Measurements from ENCODE around the gene DPP6.
"Not testable (repeated sequence)": the region's sequence is repeated elsewhere in the genome, so short reads cannot be mapped to it uniquely, and the experiment has no call there.

The DPP6 gene

DNA sequence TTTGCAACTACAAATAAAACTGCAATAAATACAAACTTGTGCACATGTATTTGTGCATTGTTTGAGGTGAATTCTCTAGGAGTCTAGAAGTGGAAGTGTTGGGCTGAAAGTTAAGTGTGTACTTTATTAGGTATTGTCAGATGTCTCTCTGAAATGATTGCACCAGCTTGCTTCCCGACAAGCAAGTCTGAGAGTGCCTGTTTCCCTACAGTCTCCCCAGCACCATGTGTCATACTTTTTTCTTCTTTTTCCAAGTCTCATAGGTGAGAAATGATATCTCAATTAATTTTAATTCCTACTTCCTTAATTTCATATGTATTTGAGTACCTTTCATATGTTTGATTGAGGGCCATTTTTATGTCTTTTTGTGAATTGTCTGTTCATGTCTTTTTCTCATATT, 614.6 kb downstream of the DPP6 start:
- TF ChIP-seq CTCF (IDR thresholded peaks at IDR 0.05; ENCODE audit: control extremely low read depth, extremely low read depth, low read depth, missing control alignments) = no peak

DNA sequence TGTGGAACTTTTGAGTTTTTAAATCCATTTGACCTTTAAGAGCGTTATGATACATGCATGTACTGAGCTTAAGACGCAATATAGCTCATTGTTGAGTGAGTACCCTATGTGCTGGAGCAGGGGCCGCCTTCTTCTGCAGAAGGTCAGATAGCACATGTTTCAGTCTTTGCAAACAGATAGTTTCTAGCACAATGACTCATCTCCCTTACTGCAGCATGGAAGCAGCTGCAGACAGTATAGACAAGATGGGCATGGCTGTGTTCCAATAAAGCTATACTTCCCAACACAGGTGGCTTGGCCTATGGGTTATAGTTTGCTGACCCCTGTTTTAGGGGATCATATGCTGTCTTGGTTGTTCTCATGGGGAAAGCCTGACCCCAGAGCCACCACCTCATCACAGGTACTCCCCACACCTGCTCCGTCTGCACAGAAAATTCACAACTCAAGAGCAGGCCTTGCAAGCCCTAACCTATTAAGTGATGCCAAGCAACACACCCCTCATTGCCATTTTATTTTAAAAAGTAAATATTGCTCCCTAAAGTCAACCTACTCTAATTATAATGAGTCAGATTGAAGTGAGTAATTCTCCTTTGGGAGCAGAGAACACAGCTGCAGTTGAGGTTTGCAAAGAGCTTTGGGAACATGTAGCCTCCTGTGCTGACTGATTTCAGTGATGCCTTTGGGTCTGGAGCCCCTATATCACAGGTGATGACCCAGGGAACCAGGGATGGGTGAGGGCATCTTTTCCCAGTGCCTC, 620.6 kb downstream of the DPP6 start:
- TF ChIP-seq CTCF (IDR thresholded peaks at IDR 0.05; ENCODE audit: control extremely low read depth, extremely low read depth, low read depth, missing control alignments) = no peak
- ChIA-PET POLR2A (no interaction called here), CTCF (no interaction called here)
- DNase-seq (ENCODE audit: extremely low spot score) = no peak

More for the DNA sequence above, 614.6 kb downstream of the DPP6 start:
- no peak for DNase-seq (ENCODE audit: extremely low spot score)
- CTCF ChIA-PET = no interaction called here
- POLR2A ChIA-PET = no interaction called here

DNA sequence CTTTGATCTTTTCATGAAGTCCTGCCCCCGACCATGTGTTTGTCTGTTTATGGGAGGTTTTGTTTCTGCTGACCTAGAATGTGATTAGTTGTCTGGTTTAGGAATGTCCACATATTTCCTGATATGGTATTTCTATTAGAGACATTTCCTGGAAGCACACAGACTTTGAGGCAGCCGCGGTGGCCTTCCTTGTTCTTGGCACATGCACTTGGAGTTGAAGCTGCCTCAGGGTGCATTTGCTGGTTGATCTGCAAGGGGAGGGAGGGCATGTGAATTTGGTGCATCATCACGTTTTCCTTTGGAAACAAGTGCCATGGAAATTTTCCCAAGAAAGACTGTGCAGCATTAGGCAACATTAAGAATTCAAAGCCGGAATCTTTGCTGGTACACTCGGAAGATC, 622.0 kb downstream of the DPP6 start:
- CTCF ChIA-PET = no interaction called here
- TF ChIP-seq CTCF (IDR thresholded peaks at IDR 0.05; ENCODE audit: control extremely low read depth, extremely low read depth, low read depth, missing control alignments) = no peak
- DNase-seq (ENCODE audit: extremely low spot score) = no peak
- POLR2A ChIA-PET = no interaction called here

- TF ChIP-seq CTCF (IDR thresholded peaks at IDR 0.05; ENCODE audit: control extremely low read depth, extremely low read depth, low read depth, missing control alignments) = no peak
- CTCF ChIA-PET = no interaction called here
- POLR2A ChIA-PET = no interaction called here
- no peak for DNase-seq (ENCODE audit: extremely low spot score)
Observed at GRCh38 chr7:154675560-154675959, 623.4 kb downstream of the DPP6 start.

DNA sequence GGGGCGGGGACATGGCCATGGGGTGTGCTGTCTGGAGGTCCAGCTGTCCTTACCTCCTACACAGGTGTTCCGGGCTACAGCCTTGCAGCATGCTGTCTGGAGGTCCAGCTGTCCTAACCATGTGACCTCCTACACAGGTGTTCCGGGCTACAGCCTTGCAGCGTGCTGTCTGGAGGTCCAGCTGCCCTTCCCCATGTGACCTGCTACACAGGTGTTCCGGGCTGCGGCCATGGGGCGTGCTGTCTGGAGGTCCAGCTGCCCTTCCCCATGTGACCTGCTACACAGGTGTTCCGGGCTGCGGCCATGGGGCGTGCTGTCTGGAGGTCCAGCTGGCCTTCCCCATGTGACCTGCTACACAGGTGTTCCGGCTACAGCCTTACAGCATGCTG, 623.8 kb downstream of the DPP6 start:
- DNase-seq (ENCODE audit: extremely low spot score); POLR2A ChIA-PET; CTCF ChIA-PET: not testable (repeated sequence)

DNA sequence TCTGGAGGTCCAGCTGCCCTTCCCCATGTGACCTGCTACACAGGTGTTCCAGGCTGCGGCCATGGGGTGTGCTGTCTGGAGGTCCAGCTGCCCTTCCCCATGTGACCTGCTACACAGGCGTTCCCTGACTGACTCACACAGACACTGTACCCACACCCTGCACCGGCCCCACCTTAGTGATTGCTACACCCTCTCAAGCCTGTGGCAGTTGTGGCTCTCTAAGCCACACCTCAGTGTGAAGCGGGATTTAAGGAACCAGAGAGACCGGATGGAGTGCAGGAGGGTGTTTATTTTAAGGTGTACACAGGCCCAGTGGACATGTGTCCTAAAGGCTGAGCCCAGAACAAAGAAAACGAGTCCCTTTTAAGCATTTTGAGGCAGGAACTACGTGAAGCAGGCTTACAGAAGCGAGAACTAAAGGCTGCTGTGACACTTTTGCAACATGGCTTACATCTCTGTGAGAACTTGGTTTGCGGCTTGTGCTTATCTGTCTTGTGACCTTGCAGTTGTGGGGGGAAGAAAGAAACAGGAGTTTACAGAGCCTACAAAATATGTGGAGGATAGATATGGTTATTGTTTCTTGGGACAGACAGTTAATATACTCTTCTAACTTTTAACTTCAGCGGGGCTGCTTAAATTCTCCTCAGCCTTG, 624.4 kb downstream of the DPP6 start:
- CTCF ChIA-PET = no interaction called here

More for the DNA sequence above, 624.4 kb downstream of the DPP6 start:
- POLR2A ChIA-PET = no interaction called here
- TF ChIP-seq CTCF (IDR thresholded peaks at IDR 0.05; ENCODE audit: control extremely low read depth, extremely low read depth, low read depth, missing control alignments) = no peak
- DNase-seq (ENCODE audit: extremely low spot score) = no peak

All from GM10248 (cell line).